Hepatic stellate cell (primary cell): ENCODE data around the gene EPAS1.

Experiments
- DNase-seq: peaks from one replicate; pipeline ENCODE4 v3.0.0; 2011; ENCODE audit warnings: low spot score

EPAS1 gene

DNA sequence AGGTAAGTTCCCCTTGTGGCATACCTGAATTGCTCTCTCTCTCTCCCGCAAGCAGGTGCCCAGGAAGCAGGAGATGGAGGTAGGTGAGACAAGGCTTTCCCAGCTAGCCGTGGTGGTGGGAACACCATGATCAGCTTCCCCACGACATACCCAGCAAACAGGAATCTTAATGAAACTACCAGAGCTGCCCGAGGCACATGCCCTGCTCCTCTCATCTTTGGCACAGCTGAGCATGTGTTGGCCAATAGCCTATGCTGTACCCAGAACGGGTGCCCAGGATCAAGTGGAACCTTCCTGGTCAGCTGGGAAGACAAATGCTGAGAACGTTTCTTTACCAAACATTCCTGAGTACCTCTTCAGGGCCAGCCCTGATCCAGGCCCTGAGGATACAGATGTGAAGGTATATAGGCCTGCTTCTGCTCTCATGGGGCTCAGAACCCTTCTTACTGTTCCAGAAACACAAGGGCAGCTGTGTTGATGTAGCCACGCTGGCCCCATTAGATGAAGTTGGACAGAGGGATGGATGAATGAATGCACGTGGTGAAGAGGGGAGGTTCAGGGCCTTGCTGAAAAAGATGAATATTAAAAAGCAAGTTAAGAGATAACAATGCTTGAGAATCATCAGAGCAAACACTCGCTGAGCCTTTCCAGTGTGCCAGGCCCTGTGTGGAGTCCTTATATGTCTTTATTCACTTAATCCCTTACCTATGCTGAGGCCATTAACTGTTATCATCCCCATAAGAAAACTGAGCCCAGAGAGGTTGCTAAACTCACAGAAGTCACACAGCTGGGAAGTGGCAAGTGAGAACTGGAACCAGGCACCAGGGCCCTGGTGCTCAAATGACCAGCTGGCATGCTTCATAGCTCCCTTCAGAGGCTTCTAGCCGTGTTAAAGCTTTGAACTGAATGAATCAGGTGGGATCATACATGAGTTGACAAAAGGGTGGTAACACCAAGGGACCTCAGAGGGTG lies 113.4 kb downstream of the EPAS1 start:
- no peak for DNase-seq

DNA sequence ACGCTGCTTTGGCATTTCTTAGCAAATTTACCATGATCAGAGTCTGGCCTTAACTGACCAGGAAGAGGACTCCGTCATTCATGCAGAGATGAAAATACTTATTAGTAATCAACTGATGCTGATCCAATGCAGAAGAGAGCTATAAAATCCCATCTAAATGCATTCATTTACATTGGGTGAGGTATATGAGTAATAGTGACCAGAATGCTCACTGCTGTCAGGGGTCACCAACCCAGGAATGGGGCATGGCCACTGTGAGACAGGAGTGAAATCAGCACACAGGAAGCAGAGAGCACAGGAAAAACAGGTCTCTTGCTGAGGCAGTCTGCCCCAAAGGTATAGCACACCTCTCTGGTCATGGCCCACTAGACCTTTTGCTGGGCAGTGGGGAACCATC lies 114.0 kb downstream of the EPAS1 start:
- no peak for DNase-seq

DNA sequence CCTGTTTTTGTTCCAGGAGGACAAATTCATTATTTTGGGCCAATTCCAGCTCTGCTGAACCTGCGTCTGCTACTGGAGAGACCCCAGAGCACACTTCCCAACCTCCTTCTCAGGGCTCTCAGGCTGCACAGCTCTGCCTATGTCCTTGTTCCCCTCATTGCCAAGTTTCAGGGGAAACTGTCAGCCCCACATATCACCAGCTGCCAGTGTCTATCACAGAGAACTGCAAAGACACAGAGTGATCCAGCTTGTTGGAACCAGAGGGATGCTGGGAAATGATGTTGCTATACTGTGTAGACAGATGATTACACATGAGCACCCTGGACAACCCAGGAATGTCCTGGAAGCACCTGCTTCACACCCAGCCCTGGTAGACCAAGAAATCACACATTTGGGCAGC lies 114.8 kb downstream of the EPAS1 start:
- no peak for DNase-seq

DNA sequence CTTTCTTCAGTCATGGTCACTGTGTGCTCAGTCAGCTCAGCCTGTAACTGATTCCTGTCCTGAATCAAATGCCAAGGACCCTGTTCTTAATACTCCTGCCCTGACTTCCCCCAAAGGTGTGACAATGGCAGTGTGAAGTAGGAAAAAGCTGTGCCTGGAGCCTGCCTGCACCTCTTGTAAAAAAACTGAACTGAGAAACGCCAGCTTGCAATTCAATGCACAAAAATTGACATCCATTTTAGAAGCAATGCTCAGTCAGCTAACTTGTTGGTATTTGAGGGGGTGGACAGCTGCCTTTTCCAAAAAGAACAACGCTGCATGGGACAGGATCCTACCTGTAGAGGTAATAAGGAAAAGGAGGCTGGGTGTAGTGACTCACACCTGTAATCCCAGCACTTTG lies 115.9 kb downstream of the EPAS1 start:
- DNase-seq: no peak

DNA sequence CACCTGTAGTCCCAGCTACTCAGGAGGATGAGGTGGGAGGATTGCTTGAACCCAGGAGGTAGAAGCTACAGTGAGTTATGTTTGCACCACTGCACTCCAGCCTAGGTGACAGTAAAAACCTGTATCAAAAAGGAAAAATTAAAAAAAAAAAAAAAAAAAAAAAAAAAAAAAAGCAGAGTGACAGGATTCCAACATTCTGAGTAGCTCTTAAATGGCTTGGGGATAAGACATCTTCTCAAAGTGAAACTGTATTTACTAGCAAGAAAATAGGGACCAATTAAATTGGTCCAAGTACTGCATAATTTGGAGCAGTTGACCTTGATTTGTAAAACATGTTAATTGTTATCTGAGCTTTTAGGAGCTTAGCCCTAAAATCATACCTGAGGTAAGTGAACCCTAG lies 116.4 kb downstream of the EPAS1 start:
- no peak for DNase-seq

DNA sequence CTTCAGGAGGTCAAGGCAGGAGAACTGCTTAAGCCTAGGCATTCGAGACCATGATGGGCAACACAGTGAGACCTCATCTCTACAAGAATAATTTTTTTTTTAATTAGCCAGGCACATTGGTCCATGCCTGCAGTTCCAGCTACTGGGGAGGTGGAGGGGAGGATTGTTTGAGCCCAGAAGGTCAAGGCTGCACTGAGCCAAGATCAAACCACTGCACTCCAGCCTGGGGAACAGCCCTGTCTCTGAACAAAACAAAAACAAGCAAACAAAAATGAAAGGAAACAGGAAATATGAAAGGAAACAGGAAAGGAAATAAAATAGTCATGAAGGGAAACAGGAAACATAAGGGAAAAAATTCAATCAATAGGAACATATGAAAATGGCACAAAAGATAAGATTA lies 117.5 kb downstream of the EPAS1 start:
- DNase-seq: no peak

DNA sequence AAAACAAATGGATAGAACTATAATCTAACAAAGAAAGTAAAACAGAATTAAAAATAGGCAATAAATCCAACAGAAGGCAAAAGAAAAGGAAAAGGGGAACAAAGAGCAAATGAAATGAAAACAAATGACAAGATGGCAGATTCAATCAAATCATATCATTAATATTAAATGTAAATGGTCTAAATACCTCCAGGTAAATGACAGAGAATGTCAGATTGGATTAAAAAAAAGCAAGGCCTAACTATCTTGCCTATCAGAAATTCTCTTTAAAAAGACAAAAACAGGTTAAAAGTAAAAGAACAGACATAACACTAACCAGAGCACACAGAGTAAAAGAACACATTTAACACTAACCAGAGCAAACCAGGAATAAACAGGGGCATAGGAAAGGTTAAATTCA lies 119.1 kb downstream of the EPAS1 start:
- no peak for DNase-seq

DNA sequence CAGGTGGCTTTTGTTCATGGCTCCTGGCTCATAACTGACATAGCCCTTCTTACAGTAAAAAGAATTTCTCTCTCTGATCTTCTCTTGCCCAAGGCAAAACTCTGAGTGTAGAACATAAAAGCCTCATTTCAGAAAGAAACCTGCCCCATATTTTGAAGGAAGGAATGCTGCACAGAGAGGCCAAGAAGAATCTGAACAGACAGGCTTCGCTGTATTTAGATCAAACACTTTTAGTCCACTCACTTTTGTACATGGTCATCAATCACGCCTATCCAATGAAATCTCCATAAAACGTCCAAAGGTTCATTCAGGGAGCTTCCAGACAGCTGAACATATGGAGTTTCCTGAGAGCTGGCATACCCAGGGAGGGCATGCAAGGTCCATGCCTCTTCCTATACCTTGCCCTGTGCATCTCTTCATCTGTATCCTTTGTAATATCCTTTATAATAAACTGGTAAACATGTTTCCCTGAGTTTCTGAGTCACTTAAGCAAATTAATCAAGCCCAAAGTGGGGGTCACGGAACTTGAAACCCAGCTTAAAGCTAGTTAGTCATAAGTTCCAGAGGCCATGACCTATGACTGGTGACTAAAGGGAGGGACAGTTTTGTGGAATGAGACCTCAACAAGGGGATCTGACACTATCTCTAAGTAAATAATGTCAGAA lies 119.7 kb downstream of the EPAS1 start:
- DNase-seq: no peak

DNA sequence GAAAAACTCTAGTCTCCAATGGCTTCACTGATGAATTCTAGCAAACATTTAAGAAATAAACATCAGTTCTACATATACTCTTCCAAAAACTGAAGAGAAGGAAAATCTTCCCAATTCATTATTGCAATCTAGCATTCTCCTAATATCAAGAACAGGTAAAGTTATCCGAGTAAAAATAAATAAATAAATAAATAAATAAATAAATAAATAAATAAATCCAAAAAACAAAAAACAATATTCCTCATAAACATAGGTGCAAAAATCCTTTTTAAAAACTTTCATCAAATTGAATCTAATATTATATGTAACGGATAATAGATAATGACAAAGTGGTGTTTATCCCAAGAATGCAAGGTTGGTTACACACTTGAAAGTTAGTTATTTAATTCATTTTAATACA lies 123.7 kb downstream of the EPAS1 start:
- no peak for DNase-seq

DNA sequence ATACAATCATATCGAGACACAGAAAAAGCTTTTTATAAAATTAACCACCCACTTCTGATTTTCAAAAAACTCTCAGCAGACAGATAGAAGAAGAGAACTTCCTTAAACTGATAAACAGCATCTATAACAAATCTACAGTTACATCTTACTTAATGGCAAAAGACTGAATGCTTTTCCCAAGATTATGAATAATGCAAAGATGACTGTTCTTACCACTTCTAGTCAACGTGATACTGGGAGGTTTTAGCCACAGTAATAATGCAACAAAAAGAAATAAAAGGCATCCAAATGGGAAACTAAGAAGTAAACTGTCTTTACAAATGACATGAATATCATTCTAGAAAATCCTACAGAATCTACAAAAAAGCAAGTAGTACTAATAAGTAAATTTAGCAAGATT lies 124.2 kb downstream of the EPAS1 start:
- no peak for DNase-seq

DNA sequence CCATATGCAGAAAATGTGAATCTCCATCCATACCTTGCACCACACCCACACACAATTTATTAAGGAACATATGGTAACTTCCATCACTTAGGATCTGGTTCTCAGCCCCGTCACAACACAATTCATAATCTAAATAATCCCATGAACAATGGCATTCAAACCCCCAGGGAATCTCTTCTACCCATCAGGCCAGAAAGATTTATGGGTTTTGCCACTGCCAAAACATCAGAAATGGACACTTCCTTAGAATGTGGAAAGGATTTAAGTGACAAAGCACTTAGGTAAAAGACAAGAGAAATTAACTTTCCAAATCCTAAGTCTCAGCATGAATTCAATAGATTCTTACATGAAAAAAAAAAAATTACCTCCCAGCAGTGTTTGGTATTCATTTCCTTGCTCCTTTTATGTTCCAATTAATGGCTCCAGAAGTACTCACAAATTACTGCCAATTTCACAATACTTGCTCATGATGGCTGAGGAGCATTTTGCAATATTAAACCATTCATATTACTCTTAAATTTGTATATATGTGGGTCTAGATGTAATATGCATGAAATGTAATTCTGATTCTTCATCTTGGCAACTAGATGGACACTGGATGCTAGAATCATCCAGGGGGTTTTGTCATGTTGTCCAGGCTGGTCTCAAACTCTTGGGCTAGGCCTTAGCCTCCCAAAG lies 125.6 kb downstream of the EPAS1 start:
- DNase-seq: no peak

DNA sequence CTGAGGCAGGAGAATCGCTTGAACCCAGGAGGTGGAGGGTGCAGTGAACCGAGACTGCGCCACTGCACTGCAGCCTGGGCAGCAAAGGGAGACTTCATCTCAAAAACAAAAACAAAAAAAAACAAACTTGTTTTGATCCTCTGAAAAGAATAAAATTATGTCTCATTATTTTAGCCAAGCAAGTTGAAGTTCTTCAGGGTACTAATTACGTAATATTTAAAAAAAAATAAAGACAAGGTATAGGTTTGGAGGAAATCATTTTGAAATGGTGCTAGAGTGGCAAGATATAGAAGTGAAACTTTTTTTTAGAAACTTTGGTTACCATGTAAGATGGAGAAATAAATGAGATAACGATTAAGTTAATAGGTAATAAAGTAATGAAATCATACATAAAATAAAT lies 127.7 kb downstream of the EPAS1 start:
- DNase-seq: no peak

DNA sequence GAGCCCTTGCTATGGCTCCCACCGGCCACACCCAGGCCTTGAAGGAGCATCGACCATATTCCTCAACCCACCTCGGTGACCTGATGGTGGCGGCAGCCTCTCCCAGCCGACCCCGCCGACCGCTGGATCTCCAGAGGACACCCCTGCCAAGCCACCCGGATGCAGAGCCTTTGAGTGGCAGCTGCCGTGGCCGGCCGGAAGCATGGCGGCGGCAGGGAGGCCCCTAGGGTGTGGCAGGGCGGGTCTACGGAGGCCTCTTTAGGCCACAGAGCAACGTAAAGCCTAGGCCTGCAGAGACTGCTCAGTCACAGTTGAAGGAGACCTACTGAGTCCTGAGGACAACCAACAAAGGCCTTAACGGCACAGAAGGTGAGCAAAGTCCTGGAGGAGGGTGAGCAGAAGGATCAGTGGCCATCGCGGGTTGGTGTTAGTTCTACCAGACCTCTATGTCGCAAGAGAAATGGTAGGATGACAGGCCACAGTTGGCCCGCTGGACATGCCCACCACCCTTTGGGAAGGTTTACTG lies 131.8 kb downstream of the EPAS1 start:
- DNase-seq: no peak

DNA sequence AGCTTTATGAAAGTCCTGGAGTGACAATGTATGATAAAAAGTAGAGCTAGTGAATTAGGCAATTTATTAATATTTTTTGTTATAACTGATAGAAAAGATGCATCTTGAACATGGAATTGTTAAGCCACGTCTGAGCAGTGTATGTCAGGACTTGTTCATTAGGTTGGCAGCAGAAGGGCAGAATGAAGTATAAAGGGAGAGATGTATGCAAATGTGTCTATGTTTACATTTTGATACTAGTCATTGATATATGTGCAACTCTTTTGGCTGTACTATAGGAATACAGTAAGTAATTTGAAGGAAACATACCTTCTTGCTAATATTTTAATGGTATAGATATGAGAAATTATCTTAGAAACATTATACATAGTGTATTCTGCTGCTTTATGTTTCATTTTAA lies 133.2 kb downstream of the EPAS1 start:
- DNase-seq: no peak

DNA sequence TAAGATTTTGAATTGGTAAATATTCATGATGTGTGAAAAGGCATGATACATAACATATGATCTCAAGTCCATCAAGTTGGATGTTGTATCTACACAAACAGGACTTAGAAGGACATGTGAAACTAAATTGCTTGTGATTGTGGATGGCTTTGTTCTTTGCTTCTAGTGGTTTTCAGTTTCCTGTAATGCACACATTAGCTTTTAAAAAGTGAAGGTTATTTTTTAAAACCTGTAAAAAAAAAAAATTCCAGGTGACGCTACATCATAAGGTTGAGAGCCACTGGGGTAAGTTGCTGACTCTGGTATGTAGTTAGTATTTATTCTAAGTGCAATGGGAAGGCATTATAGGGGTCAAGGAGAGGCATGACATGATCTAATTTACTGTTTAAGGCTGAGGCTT lies 133.8 kb downstream of the EPAS1 start:
- no peak for DNase-seq

DNA sequence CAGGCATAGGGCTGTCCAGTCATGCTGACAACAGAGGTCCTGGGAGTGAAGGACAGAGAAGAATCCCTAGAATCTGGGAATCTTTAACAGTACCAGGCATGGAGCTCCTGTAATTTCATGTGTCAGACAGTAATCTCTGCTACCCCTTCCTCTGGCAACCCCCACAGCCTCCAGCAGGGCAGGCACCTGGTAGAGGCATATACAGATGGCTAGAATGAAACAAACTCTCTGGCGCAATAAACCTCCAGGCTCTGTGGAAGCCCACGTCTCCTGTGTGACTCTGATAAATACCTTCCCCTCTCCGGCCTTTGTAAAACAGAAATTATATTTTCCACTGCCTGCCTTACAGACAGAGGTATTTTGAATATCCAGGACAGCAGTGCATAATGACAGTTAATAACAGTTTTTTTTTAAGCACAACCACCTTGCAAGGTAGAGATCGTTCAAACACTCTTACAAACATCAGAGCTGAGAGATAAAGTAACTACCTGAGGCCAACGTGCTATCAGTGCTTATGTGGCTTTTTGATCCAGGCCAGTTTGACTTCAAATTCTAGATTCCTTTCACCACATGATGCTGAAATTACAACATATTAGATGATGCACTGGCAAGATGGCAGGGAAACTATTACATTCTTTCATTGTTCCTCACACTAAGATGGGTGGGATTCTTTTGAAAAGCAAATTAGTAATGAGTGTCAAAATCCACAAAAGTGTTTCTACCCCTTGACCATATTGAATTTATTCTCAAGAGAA lies 134.5 kb downstream of the EPAS1 start:
- DNase-seq: no peak

DNA sequence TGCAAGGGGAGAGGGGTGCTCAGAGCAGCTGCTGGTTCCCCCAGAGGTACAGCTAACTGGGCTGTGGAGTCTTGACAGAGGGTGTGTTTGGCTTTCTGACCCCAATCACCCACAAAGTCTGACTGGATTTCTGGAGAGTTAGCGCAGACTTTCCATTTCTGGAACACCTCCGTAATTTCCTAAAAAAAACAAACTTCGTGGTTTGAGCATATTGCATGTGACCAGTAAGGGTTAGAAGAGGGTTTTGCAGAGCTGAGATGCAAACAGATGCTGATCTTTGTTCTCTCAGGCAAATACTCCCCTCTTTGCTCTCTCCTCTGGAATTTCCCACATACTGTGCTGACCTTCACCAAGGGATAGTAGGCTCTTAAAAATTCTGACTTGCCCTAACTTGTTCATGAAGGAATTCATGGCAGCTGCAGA lies 137.7 kb downstream of the EPAS1 start:
- DNase-seq: peak; percentile 62

DNA sequence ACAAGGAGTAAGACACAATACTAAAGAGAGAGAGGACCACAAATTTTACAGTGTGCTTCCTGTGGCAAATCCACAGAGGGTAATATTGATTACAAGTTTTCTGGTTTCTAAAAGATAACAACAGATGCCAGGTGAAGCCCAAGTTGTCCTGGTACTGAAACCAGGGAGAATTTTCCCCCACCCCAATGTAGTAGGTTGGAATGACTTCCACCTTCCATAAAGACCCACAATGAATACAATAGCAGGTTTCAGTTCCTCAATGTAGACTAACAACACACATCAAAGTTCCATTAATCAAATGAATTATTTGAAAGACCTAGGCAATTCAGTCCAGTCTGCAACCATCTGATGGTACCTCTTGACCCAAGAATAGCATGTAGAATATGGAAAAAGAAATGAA lies 138.1 kb downstream of the EPAS1 start:
- DNase-seq: no peak

DNA sequence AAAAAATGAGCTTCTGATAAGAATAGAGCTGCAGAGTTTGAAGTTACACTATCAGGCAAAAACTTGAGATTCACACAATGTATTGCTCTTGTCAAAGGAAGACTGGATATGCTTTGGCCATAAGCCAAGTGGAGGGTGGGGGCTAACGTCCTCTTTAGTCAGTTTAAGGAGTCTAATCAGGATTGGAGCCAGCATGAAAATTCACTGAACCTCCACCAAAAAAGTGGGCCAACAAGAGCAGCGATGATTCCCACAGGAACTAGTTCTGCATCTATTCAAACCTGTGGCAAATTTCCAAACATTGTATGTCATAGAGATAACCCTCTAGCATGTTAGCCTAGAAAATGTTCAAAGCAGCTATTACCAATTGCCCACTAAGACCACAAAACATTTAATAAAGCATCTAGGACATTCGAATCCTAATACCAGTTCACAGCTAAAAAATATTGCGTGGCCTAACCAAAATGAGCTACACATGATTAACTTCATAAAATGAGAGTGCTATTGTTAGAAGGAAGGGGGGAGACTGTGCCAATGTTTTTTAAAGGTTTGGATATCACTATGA lies 138.7 kb downstream of the EPAS1 start:
- DNase-seq: no peak
